HG03135 (cell line): ENCODE measurements around the gene UQCC5.
"Not testable (repeated sequence)": the region's sequence is repeated elsewhere in the genome, so short reads cannot be mapped to it uniquely, and the experiment has no call there.

Source experiments
- ATAC-seq: cut with Tn5 transposase; IDR thresholded peaks from one replicate; pipeline ENCODE4 v1.9.1; 2021; ENCODE audit warnings: mild to moderate bottlenecking, moderate library complexity; ENCODE audit not compliant: unreplicated experiment

Gene UQCC5

GRCh38 chr3:52521881-52522650 lies 14.3 kb upstream of the UQCC5 start:
- ATAC-seq: no peak

- no peak for ATAC-seq
These were observed 13.7 kb upstream of the UQCC5 start for GRCh38 chr3:52522651-52523251.

GRCh38 chr3:52523386-52524257 lies 12.8 kb upstream of the UQCC5 start:
- no peak for ATAC-seq

- ATAC-seq: no peak
These were observed 12.1 kb upstream of the UQCC5 start for GRCh38 chr3:52524258-52524751.

- no peak for ATAC-seq
These were observed 11.4 kb upstream of the UQCC5 start for GRCh38 chr3:52524752-52525679.

GRCh38 chr3:52525680-52526561 lies 10.5 kb upstream of the UQCC5 start:
- ATAC-seq: no peak

- ATAC-seq: not testable (repeated sequence)
These were observed 9.8 kb upstream of the UQCC5 start for GRCh38 chr3:52526671-52527038.

- ATAC-seq: no peak
These were observed 9.2 kb upstream of the UQCC5 start for GRCh38 chr3:52527039-52527731.

- ATAC-seq: no peak
These were observed 8.4 kb upstream of the UQCC5 start for GRCh38 chr3:52527732-52528585.

GRCh38 chr3:52528586-52529375 lies 7.6 kb upstream of the UQCC5 start:
- no peak for ATAC-seq

GRCh38 chr3:52529376-52530333 lies 6.8 kb upstream of the UQCC5 start:
- no peak for ATAC-seq

GRCh38 chr3:52530918-52531826 lies 5.2 kb upstream of the UQCC5 start:
- ATAC-seq: no peak

- no peak for ATAC-seq
These were observed 4.4 kb upstream of the UQCC5 start for GRCh38 chr3:52531860-52532516.

- ATAC-seq: no peak
These were observed 3.9 kb upstream of the UQCC5 start for GRCh38 chr3:52532517-52532837.
